WTC11 (cell line): ENCODE results near the gene CFAP20DC. TPM values are rescaled to one million over a fixed set of nuclear protein-coding genes. Genes with fewer than 3 reads are reported as not detected.

ENCODE experiments used
- ATAC-seq: fragments of 200-7000 bp; cut with Tn5 transposase; 2 replicates; pipeline ENCODE4 v1.10.0; 2021; ENCODE audit warnings: mild to moderate bottlenecking, moderate library complexity
- CTCF ChIA-PET: fragments of 300-600 bp; sonication (Branson Sonifier 250); formaldehyde crosslinking; loops from one replicate; lab custom pipeline; 2021; ENCODE audit warnings: antibody characterized with exemption; lab: Charles Lee
- POLR2A ChIA-PET: fragments of 350-600 bp; sonication (Branson Sonifier 250); formaldehyde crosslinking; loops from one replicate; lab custom pipeline; 2021; ENCODE audit warnings: antibody characterized with exemption; lab: Charles Lee
- DNase-seq: peaks from one replicate; pipeline ENCODE4 v3.0.0; 2021; ENCODE audit warnings: low spot score
- H3K27ac Mint-ChIP-seq: 2 replicates; pipeline ENCODE4 v1.8.0; 2021; ENCODE audit warnings: mixed read lengths
- H3K27me3 Mint-ChIP-seq: 2 replicates; pipeline ENCODE4 v1.8.0; 2021; ENCODE audit warnings: low read depth, mild to moderate bottlenecking, moderate library complexity, mixed read lengths
- H3K36me3 Mint-ChIP-seq: 2 replicates; pipeline ENCODE4 v1.8.0; 2021; ENCODE audit warnings: mixed read lengths
- H3K4me1 Mint-ChIP-seq: 2 replicates; pipeline ENCODE4 v1.8.0; 2022; ENCODE audit warnings: mixed read lengths
- H3K4me3 Mint-ChIP-seq: 2 replicates; pipeline ENCODE4 v1.8.0; 2021; ENCODE audit warnings: mild to moderate bottlenecking, moderate library complexity, mixed read lengths
- H3K9me3 Mint-ChIP-seq: 2 replicates; pipeline ENCODE4 v1.8.0; 2021; ENCODE audit warnings: mixed read lengths
- MXD4 ChIP-seq: fragments of 250-450 bp; sonication (Bioruptor Pico); IDR thresholded peaks from 2 replicates; pipeline ENCODE4 v1.8.0; 2021; ENCODE audit warnings: mild to moderate bottlenecking, moderate library complexity, borderline replicate concordance
- NR2C2 ChIP-seq: sonication (generic); formaldehyde crosslinking; IDR thresholded peaks from 2 replicates; pipeline ENCODE4 v1.8.0; 2022; ENCODE audit warnings: mild to moderate bottlenecking, missing genetic modification reagents
- PRRX2 ChIP-seq: fragments of 250-450 bp; sonication (Bioruptor Pico); IDR thresholded peaks from 2 replicates; pipeline ENCODE4 v1.8.0; 2021; ENCODE audit warnings: mild to moderate bottlenecking
- TEAD1 ChIP-seq: sonication (generic); formaldehyde crosslinking; IDR thresholded peaks from 2 replicates; pipeline ENCODE4 v1.8.0; 2022; ENCODE audit warnings: mild to moderate bottlenecking, missing genetic modification reagents
- total RNA-seq: library from RNA; stranded (reverse); gene quantifications from 3 replicates; pipeline ENCODE4 v1.2.3, GENCODE V29; 2021
- TF ChIP-seq, protein P1 (sequence below): sonication (generic); formaldehyde crosslinking; IDR thresholded peaks from 2 replicates; pipeline ENCODE4 v1.8.0; 2022; ENCODE audit warnings: mild to moderate bottlenecking, missing genetic modification reagents
- TF ChIP-seq, protein P2 (sequence below): fragments of 250-450 bp; sonication (Bioruptor Pico); IDR thresholded peaks from 2 replicates; pipeline ENCODE4 v1.8.0; 2021; ENCODE audit warnings: mild to moderate bottlenecking
- TF ChIP-seq, protein P3 (sequence below): sonication (generic); formaldehyde crosslinking; IDR thresholded peaks from 2 replicates; pipeline ENCODE4 v1.8.1; 2022; ENCODE audit warnings: mild to moderate bottlenecking, missing genetic modification reagents, moderate library complexity, borderline replicate concordance
- TF ChIP-seq, protein P4 (sequence below): sonication (generic); formaldehyde crosslinking; IDR thresholded peaks from 2 replicates; pipeline ENCODE4 v1.8.1; 2023; ENCODE audit warnings: mild to moderate bottlenecking, missing genetic modification reagents, moderate library complexity
- TF ChIP-seq, protein P5 (sequence below): sonication (generic); formaldehyde crosslinking; conservative IDR thresholded peaks from 2 replicates; pipeline ENCODE4 v1.8.1; 2023; ENCODE audit warnings: mild to moderate bottlenecking, low read depth, missing genetic modification reagents, moderate library complexity
- TF ChIP-seq, protein P6 (sequence below): sonication (generic); formaldehyde crosslinking; IDR thresholded peaks from 2 replicates; pipeline ENCODE4 v1.8.0; 2023; ENCODE audit warnings: missing genetic modification reagents, mild to moderate bottlenecking, borderline replicate concordance
- TF ChIP-seq, protein P7 (sequence below): fragments of 250-450 bp; sonication (Bioruptor Pico); IDR thresholded peaks from 2 replicates; pipeline ENCODE4 v1.9.0; 2021; ENCODE audit warnings: mild to moderate bottlenecking

Gene CFAP20DC
- total RNA-seq, 1 experiment from 2014 or later, result 4.9 TPM

DNA sequence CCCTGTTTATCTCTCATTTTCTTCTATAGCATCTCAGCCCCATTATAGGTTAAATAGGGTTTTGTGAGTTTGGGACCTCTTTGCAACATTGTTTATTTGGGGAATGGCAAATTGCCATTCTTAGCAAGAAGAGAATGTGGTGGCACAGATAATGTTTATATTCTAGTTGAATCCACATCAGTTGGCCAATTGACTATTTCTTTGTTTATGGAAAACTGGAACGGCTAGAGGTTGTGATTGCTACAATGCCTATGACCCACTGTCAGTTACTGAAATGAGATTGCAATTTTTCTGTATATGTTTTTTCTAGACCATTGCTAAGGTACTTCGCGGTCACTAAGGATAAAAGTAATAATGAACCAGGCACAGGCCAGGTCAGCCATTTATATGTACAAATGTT, 44.6 kb upstream of the CFAP20DC start:
- DNase-seq, result no peak
- TF ChIP-seq, protein P1, sequence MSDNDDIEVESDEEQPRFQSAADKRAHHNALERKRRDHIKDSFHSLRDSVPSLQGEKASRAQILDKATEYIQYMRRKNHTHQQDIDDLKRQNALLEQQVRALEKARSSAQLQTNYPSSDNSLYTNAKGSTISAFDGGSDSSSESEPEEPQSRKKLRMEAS (CRISPR knock-in tag), result no peak
- TF ChIP-seq, protein P2, sequence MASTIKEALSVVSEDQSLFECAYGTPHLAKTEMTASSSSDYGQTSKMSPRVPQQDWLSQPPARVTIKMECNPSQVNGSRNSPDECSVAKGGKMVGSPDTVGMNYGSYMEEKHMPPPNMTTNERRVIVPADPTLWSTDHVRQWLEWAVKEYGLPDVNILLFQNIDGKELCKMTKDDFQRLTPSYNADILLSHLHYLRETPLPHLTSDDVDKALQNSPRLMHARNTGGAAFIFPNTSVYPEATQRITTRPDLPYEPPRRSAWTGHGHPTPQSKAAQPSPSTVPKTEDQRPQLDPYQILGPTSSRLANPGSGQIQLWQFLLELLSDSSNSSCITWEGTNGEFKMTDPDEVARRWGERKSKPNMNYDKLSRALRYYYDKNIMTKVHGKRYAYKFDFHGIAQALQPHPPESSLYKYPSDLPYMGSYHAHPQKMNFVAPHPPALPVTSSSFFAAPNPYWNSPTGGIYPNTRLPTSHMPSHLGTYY (CRISPR knock-in tag), result no peak
- TF ChIP-seq, protein P3, sequence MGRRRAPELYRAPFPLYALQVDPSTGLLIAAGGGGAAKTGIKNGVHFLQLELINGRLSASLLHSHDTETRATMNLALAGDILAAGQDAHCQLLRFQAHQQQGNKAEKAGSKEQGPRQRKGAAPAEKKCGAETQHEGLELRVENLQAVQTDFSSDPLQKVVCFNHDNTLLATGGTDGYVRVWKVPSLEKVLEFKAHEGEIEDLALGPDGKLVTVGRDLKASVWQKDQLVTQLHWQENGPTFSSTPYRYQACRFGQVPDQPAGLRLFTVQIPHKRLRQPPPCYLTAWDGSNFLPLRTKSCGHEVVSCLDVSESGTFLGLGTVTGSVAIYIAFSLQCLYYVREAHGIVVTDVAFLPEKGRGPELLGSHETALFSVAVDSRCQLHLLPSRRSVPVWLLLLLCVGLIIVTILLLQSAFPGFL (CRISPR knock-in tag), result no peak
- no peak for TF ChIP-seq NR2C2 (CRISPR knock-in tag)
- no peak for ATAC-seq
- H3K27ac Mint-ChIP-seq, result no peak overlapping the region
- H3K27me3 Mint-ChIP-seq, result peaks cover 44% of the 10 kb centered on the region
- no peaks in the 10 kb centered on the region for H3K4me1 Mint-ChIP-seq
- H3K36me3 Mint-ChIP-seq, result no peaks in the 10 kb centered on the region
- H3K4me3 Mint-ChIP-seq, result no peak overlapping the region
- POLR2A ChIA-PET, result no interaction called here
- peaks cover 14% of the 10 kb centered on the region for H3K9me3 Mint-ChIP-seq
- CTCF ChIA-PET, result no interaction called here

DNA sequence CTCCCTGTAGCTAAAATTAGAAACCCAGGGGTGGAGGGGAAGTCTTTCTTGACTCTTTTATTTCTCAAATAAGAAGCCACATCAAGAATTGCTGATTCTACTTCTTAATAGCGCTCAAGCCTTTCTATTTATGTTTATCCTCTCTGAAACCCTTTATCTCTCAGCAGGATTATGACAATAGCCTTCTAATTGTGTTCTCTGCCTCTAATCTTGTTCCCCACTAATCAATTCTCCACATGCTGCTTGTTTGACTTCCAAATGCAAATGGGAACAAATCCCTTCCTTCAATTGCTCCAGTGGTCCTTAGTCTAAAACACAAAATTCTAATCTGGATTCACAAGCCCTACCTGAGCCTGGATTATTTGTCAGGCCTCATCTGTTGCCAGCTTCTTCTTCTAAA, 43.7 kb upstream of the CFAP20DC start:
- CTCF ChIA-PET, result no interaction called here
- Mint-ChIP-seq H3K27me3 (peaks cover 36% of the 10 kb centered on the region), H3K9me3 (peaks cover 14% of the 10 kb centered on the region), H3K36me3 (no peaks in the 10 kb centered on the region), H3K4me1 (no peaks in the 10 kb centered on the region), H3K4me3 (no peak overlapping the region), H3K27ac (no peak overlapping the region)
- POLR2A ChIA-PET, result no interaction called here
- DNase-seq, result no peak
- TF ChIP-seq NR2C2 (CRISPR knock-in tag), result no peak
- no peak for TF ChIP-seq MXD4 (CRISPR knock-in tag)
- TF ChIP-seq, protein P4, sequence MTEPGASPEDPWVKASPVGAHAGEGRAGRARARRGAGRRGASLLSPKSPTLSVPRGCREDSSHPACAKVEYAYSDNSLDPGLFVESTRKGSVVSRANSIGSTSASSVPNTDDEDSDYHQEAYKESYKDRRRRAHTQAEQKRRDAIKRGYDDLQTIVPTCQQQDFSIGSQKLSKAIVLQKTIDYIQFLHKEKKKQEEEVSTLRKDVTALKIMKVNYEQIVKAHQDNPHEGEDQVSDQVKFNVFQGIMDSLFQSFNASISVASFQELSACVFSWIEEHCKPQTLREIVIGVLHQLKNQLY, result no peak
- TF ChIP-seq, protein P5, sequence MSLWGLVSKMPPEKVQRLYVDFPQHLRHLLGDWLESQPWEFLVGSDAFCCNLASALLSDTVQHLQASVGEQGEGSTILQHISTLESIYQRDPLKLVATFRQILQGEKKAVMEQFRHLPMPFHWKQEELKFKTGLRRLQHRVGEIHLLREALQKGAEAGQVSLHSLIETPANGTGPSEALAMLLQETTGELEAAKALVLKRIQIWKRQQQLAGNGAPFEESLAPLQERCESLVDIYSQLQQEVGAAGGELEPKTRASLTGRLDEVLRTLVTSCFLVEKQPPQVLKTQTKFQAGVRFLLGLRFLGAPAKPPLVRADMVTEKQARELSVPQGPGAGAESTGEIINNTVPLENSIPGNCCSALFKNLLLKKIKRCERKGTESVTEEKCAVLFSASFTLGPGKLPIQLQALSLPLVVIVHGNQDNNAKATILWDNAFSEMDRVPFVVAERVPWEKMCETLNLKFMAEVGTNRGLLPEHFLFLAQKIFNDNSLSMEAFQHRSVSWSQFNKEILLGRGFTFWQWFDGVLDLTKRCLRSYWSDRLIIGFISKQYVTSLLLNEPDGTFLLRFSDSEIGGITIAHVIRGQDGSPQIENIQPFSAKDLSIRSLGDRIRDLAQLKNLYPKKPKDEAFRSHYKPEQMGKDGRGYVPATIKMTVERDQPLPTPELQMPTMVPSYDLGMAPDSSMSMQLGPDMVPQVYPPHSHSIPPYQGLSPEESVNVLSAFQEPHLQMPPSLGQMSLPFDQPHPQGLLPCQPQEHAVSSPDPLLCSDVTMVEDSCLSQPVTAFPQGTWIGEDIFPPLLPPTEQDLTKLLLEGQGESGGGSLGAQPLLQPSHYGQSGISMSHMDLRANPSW (CRISPR knock-in tag), result no peak
- TF ChIP-seq PRRX2 (CRISPR knock-in tag), result no peak
- TF ChIP-seq, protein P6, sequence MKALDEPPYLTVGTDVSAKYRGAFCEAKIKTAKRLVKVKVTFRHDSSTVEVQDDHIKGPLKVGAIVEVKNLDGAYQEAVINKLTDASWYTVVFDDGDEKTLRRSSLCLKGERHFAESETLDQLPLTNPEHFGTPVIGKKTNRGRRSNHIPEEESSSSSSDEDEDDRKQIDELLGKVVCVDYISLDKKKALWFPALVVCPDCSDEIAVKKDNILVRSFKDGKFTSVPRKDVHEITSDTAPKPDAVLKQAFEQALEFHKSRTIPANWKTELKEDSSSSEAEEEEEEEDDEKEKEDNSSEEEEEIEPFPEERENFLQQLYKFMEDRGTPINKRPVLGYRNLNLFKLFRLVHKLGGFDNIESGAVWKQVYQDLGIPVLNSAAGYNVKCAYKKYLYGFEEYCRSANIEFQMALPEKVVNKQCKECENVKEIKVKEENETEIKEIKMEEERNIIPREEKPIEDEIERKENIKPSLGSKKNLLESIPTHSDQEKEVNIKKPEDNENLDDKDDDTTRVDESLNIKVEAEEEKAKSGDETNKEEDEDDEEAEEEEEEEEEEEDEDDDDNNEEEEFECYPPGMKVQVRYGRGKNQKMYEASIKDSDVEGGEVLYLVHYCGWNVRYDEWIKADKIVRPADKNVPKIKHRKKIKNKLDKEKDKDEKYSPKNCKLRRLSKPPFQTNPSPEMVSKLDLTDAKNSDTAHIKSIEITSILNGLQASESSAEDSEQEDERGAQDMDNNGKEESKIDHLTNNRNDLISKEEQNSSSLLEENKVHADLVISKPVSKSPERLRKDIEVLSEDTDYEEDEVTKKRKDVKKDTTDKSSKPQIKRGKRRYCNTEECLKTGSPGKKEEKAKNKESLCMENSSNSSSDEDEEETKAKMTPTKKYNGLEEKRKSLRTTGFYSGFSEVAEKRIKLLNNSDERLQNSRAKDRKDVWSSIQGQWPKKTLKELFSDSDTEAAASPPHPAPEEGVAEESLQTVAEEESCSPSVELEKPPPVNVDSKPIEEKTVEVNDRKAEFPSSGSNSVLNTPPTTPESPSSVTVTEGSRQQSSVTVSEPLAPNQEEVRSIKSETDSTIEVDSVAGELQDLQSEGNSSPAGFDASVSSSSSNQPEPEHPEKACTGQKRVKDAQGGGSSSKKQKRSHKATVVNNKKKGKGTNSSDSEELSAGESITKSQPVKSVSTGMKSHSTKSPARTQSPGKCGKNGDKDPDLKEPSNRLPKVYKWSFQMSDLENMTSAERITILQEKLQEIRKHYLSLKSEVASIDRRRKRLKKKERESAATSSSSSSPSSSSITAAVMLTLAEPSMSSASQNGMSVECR, result no peak
- TF ChIP-seq TEAD1 (CRISPR knock-in tag), result no peak
- TF ChIP-seq, protein P7, sequence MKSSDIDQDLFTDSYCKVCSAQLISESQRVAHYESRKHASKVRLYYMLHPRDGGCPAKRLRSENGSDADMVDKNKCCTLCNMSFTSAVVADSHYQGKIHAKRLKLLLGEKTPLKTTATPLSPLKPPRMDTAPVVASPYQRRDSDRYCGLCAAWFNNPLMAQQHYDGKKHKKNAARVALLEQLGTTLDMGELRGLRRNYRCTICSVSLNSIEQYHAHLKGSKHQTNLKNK (CRISPR knock-in tag), result no peak
- no peak for ATAC-seq
